Measurements from ENCODE around the gene VPS52.

The VPS52 gene

DNA sequence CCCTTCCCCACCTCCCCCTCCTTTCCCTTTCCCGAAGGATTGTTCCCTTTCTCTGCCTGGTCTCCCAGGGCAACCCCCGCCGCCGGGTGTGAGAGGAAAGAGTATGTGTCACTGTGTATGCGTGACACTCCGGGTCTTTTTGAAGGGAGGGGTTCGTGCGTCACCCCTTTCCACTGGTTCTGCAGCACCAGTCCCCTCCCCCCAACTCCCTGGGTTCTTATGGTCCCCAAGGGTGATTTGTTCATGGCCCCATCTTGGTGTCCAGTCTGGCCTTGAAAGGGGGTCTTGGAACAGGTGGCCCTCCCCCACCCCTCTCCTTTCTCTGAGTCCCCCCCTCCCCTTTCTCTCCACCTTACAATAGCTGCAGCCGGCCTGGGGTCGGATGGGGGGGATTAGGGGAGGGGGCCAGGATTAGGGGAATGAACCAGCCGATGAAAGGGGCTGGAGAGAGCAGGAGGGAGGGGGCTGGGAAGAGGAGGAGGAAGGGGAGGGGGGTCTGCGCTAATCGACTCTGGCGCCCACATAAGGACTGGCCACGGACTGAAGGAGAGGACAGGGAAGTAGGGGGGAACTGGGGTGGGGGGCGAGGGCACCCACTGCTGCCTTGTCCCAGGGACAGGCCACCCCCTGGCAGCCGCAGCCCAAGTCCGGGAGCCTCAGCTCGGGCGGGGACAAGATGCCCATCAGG is 64.7 kb downstream of the VPS52 start:
- Histone ChIP-seq H3K79me1 (ENCODE audit: low read length) (peaks cover 15% of the 10 kb centered on the region), H3K18ac (ENCODE audit: low read length) (no peak overlapping the region), H2BK120ac (ENCODE audit: insufficient read depth, low read length, poor library complexity) (no peak overlapping the region), H3K23ac (ENCODE audit: low read length) (no peak overlapping the region), H2BK5ac (ENCODE audit: low read depth, low read length, poor library complexity) (no peak overlapping the region), H4K91ac (ENCODE audit: low read depth, low read length) (peak overlapping the region; percentile 93), H3K4me3 (ENCODE audit: low read depth, low read length) (peak overlapping the region; percentile 87), H3K79me2 (ENCODE audit: control insufficient read depth, insufficient read depth, low read length, poor library complexity) (peaks cover 10% of the 10 kb centered on the region), H2BK12ac (ENCODE audit: low read length) (no peak overlapping the region), H2AK5ac (ENCODE audit: low read length) (no peak overlapping the region), H3K14ac (ENCODE audit: low read length) (peak overlapping the region; percentile 1), H3K4ac (ENCODE audit: low read depth, low read length) (no peak overlapping the region), H3K4me1 (ENCODE audit: control insufficient read depth in 1 of 2, insufficient read depth in 2 of 2, low read length in 2 of 2) (peaks cover 12 to 29% of the 10 kb centered on the region in 2 experiments), H3K36me3 (ENCODE audit: control insufficient read depth in 1 of 2, insufficient read depth in 2 of 2, low read length in 2 of 2) (peaks cover 28 to 36% of the 10 kb centered on the region in 2 experiments), H4K8ac (ENCODE audit: low read depth, low read length) (peak overlapping the region; percentile 86), H3K9me3 (ENCODE audit: insufficient read depth, low read depth, low read length) (peaks cover 7% of the 10 kb centered on the region), H3K4me2 (ENCODE audit: low read length) (peak overlapping the region; percentile 97), H3K27me3 (ENCODE audit: insufficient read depth, low read length) (no peaks in the 10 kb centered on the region), H4K12ac (ENCODE audit: low read depth, low read length) (peak overlapping the region; percentile 6), H3K9ac (ENCODE audit: low read length) (no peak overlapping the region), H2AFZ (ENCODE audit: insufficient read depth, low read length, poor library complexity) (no peak overlapping the region), H3K27ac (ENCODE audit: low read depth, low read length) (no peak overlapping the region)
- no CpG with 5 or more reads among the region's 20 CpGs for WGBS (ENCODE audit: extremely low coverage, insufficient coverage, insufficient read length)
- no peak for DNase-seq

DNA sequence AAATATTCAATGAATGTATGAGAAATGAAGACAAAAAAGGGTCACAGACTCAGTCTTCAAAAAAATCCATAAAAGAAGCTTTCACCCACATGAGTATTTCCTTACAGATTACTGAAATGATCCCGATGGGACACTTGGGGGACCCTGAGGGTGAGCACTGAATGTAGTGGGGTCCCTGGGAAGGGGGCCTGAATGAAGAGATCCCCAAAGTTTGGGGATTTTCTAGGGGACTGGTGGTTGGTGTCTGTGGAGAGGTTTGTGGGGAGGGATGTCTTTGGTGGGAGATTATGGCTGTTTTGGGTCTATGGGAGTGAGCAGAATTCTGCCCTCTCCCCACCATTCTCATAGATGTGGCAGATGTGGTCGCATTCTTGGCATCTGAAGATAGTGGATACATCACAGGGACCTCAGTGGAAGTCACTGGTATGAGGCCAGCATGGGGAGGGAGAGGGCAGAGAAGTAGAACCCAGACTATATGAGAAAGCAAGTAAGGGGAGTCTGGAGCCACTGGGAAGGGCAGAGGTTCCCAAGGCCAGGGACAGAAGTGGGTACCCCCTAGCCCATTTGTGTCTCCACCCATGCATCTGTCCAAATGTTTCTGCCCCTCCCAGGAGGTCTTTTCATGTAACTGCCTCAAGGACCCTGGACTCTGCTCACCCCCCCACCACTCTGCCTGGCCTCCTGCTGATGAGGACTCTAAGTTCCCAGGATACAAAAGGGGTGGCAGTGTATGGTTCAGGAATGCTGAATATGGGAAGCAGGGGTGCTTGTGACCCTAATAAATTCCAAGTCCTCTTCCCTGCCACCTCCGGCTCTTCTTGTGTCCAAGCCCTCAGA is 65.4 kb downstream of the VPS52 start:
- Histone ChIP-seq H3K23ac (ENCODE audit: low read length) (no peak overlapping the region), H4K8ac (ENCODE audit: low read depth, low read length) (no peak overlapping the region), H3K4me3 (ENCODE audit: low read depth, low read length) (no peak overlapping the region), H3K79me1 (ENCODE audit: low read length) (peaks cover 17% of the 10 kb centered on the region), H2BK120ac (ENCODE audit: insufficient read depth, low read length, poor library complexity) (no peak overlapping the region), H2AFZ (ENCODE audit: insufficient read depth, low read length, poor library complexity) (no peak overlapping the region), H3K27me3 (ENCODE audit: insufficient read depth, low read length) (no peaks in the 10 kb centered on the region), H4K91ac (ENCODE audit: low read depth, low read length) (no peak overlapping the region), H3K9ac (ENCODE audit: low read length) (no peak overlapping the region), H3K27ac (ENCODE audit: low read depth, low read length) (no peak overlapping the region), H3K4me1 (ENCODE audit: control insufficient read depth in 1 of 2, insufficient read depth in 2 of 2, low read length in 2 of 2) (peaks cover 20 to 36% of the 10 kb centered on the region in 2 experiments), H2AK5ac (ENCODE audit: low read length) (no peak overlapping the region), H3K79me2 (ENCODE audit: control insufficient read depth, insufficient read depth, low read length, poor library complexity) (peaks cover 17% of the 10 kb centered on the region), H3K18ac (ENCODE audit: low read length) (no peak overlapping the region), H3K4ac (ENCODE audit: low read depth, low read length) (no peak overlapping the region), H3K9me3 (ENCODE audit: insufficient read depth, low read depth, low read length) (peaks cover 5% of the 10 kb centered on the region), H3K36me3 (ENCODE audit: control insufficient read depth in 1 of 2, insufficient read depth in 2 of 2, low read length in 2 of 2) (peaks cover 29 to 37% of the 10 kb centered on the region in 2 experiments), H3K14ac (ENCODE audit: low read length) (no peak overlapping the region), H2BK12ac (ENCODE audit: low read length) (no peak overlapping the region), H4K12ac (ENCODE audit: low read depth, low read length) (no peak overlapping the region), H3K4me2 (ENCODE audit: low read length) (no peak overlapping the region), H2BK5ac (ENCODE audit: low read depth, low read length, poor library complexity) (no peak overlapping the region)
- no peak for DNase-seq
- no CpG with 5 or more reads among the region's 3 CpGs for WGBS (ENCODE audit: extremely low coverage, insufficient coverage, insufficient read length)

DNA sequence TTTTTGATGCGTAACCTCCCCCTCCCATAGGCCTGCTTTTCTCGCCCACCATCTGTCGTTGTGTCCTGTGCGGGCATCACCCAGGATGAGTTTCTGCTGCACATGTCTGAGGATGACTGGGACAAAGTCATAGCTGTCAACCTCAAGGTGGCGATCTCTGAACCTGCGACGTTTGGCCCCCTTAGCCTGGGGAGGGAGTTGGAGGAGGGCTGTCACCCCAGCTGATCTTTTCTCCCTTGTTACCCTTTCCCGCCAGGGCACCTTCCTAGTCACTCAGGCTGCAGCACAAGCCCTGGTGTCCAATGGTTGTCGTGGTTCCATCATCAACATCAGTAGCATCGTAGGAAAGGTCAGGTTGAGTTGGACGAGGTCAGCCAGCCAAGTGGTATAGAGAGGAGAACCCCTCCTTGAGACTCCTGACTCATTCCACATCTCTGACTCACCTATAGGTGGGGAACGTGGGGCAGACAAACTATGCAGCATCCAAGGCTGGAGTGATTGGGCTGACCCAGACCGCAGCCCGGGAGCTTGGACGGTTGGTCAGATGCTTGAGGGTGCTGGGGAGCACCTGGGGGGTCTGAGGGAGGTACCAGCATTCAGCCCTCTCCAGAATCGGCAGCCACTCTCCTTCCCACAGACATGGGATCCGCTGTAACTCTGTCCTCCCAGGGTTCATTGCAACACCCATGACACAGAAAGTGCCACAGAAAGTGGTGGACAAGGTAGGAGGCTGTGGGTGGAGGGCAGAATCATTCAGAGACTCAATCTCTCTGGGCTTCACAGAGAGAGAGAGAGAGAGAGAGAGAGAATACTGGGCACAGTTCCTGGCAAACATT is 66.3 kb downstream of the VPS52 start:
- H3K9me3 ChIP-seq (ENCODE audit: insufficient read depth, low read depth, low read length) = peaks cover 6% of the 10 kb centered on the region
- no peak overlapping the region for H2AFZ ChIP-seq (ENCODE audit: insufficient read depth, low read length, poor library complexity)
- H3K18ac ChIP-seq (ENCODE audit: low read length) = no peak overlapping the region
- WGBS (ENCODE audit: extremely low coverage, insufficient coverage, insufficient read length) = no CpG with 5 or more reads among the region's 17 CpGs
- no peak overlapping the region for H4K91ac ChIP-seq (ENCODE audit: low read depth, low read length)
- H3K27me3 ChIP-seq (ENCODE audit: insufficient read depth, low read length) = no peaks in the 10 kb centered on the region
- no peak overlapping the region for H3K9ac ChIP-seq (ENCODE audit: low read length)
- H4K8ac ChIP-seq (ENCODE audit: low read depth, low read length) = no peak overlapping the region
- peaks cover 20 to 37% of the 10 kb centered on the region in 2 experiments for H3K4me1 ChIP-seq (ENCODE audit: control insufficient read depth in 1 of 2, insufficient read depth in 2 of 2, low read length in 2 of 2)
- no peak overlapping the region for H3K4me3 ChIP-seq (ENCODE audit: low read depth, low read length)
- H3K79me1 ChIP-seq (ENCODE audit: low read length) = peaks cover 22% of the 10 kb centered on the region
- no peak overlapping the region for H3K27ac ChIP-seq (ENCODE audit: low read depth, low read length)
- no peak overlapping the region for H4K12ac ChIP-seq (ENCODE audit: low read depth, low read length)
- H2BK12ac ChIP-seq (ENCODE audit: low read length) = no peak overlapping the region
- H3K36me3 ChIP-seq (ENCODE audit: control insufficient read depth in 1 of 2, insufficient read depth in 2 of 2, low read length in 2 of 2) = peaks cover 30 to 37% of the 10 kb centered on the region in 2 experiments
- no peak overlapping the region for H2AK5ac ChIP-seq (ENCODE audit: low read length)
- peak overlapping the region; percentile 95 for H3K4me2 ChIP-seq (ENCODE audit: low read length)
- H3K23ac ChIP-seq (ENCODE audit: low read length) = no peak overlapping the region
- no peak overlapping the region for H3K4ac ChIP-seq (ENCODE audit: low read depth, low read length)
- no peak overlapping the region for H2BK120ac ChIP-seq (ENCODE audit: insufficient read depth, low read length, poor library complexity)
- DNase-seq = peak; percentile 27 to 46
- H3K14ac ChIP-seq (ENCODE audit: low read length) = no peak overlapping the region
- H3K79me2 ChIP-seq (ENCODE audit: control insufficient read depth, insufficient read depth, low read length, poor library complexity) = peaks cover 22% of the 10 kb centered on the region
- H2BK5ac ChIP-seq (ENCODE audit: low read depth, low read length, poor library complexity) = no peak overlapping the region

All from trophoblast cell (in vitro differentiated cells and primary cell).